Measurements from ENCODE around the gene AFF4. TPM values are rescaled to one million over a fixed set of nuclear protein-coding genes. Genes with fewer than 3 reads are reported as not detected.

AFF4 gene
- total RNA-seq, 2 experiments from 2014 or later, result 97.9 to 103 TPM

GRCh38 chr5:132952829-132953228, 10.6 kb downstream of the AFF4 start:
- H3K27ac Mint-ChIP-seq, result no peak overlapping the region
- ChIA-PET CTCF (no interaction called here), POLR2A (interaction anchor here (1.5 to 2.1 kb wide), 2 partner anchors 11 to 99 kb away, joined by 4 to 9 read pairs; partner anchors contain the start of genes AFF4 and HSPA4)
- ATAC-seq (ENCODE audit: poor library complexity), result no peak
- H3K4me3 Mint-ChIP-seq, result no peak overlapping the region
- no peaks in the 10 kb centered on the region for H3K9me3 ChIP-seq (ENCODE audit: control insufficient read depth in 1 of 2, insufficient read depth in 1 of 2, low read length in 2 of 2)
- H3K4me1 Mint-ChIP-seq (ENCODE audit: low read depth), result peaks cover 58% of the 10 kb centered on the region
- no peaks in the 10 kb centered on the region for H3K27me3 ChIP-seq (ENCODE audit: control insufficient read depth in 1 of 2, insufficient read depth in 2 of 2, low read length in 2 of 2)
- DNase-seq, result no peak
- intact Hi-C loops (cut with DNase I, micrococcal nuclease), result no loop called here
- H3K27ac ChIP-seq (ENCODE audit: low read depth in 1 of 2, low read length in 2 of 2), result no peak overlapping the region
- peaks cover 43% of the 10 kb centered on the region for H3K4me1 ChIP-seq (ENCODE audit: insufficient read depth, low read length)
- peaks cover 18% of the 10 kb centered on the region for H3K36me3 ChIP-seq (ENCODE audit: insufficient read depth, low read length)
- H3K4me3 ChIP-seq (ENCODE audit: low read length), result no peak overlapping the region
- H3K36me3 Mint-ChIP-seq (ENCODE audit: low read depth), result peaks cover 50% of the 10 kb centered on the region
- no peak for TF ChIP-seq CTCF (IDR thresholded peaks at IDR 0.05)
- H3K27me3 Mint-ChIP-seq, result no peaks in the 10 kb centered on the region
- H3K9me3 Mint-ChIP-seq, result no peaks in the 10 kb centered on the region

GRCh38 chr5:132951897-132952296, 11.5 kb downstream of the AFF4 start:
- CTCF ChIA-PET, result no interaction called here
- intact Hi-C loops (cut with DNase I, micrococcal nuclease), result no loop called here
- no peak overlapping the region for H3K4me3 ChIP-seq (ENCODE audit: low read length)
- peaks cover 50% of the 10 kb centered on the region for H3K36me3 Mint-ChIP-seq (ENCODE audit: low read depth)
- H3K27ac ChIP-seq (ENCODE audit: low read depth in 1 of 2, low read length in 2 of 2), result no peak overlapping the region
- ATAC-seq (ENCODE audit: poor library complexity) (no peak), DNase-seq (no peak)
- no peak for TF ChIP-seq CTCF (IDR thresholded peaks at IDR 0.05)
- no peak overlapping the region for H3K4me3 Mint-ChIP-seq
- no peaks in the 10 kb centered on the region for H3K9me3 Mint-ChIP-seq
- H3K36me3 ChIP-seq (ENCODE audit: insufficient read depth, low read length), result peaks cover 18% of the 10 kb centered on the region
- H3K4me1 Mint-ChIP-seq (ENCODE audit: low read depth), result peaks cover 60% of the 10 kb centered on the region
- no peaks in the 10 kb centered on the region for H3K9me3 ChIP-seq (ENCODE audit: control insufficient read depth in 1 of 2, insufficient read depth in 1 of 2, low read length in 2 of 2)
- H3K27me3 ChIP-seq (ENCODE audit: control insufficient read depth in 1 of 2, insufficient read depth in 2 of 2, low read length in 2 of 2), result no peaks in the 10 kb centered on the region
- POLR2A ChIA-PET, result interaction anchor here (1.1 to 1.2 kb wide), 2 partner anchors 8 to 584 kb away, joined by 3 to 5 read pairs; no protein-coding TSS in a partner anchor
- H3K4me1 ChIP-seq (ENCODE audit: insufficient read depth, low read length), result peaks cover 40% of the 10 kb centered on the region
- no peak overlapping the region for H3K27ac Mint-ChIP-seq
- no peaks in the 10 kb centered on the region for H3K27me3 Mint-ChIP-seq

- no peak for TF ChIP-seq CTCF (IDR thresholded peaks at IDR 0.05)
- no peaks in the 10 kb centered on the region for H3K9me3 Mint-ChIP-seq
- Histone ChIP-seq H3K27me3 (ENCODE audit: control insufficient read depth in 1 of 2, insufficient read depth in 2 of 2, low read length in 2 of 2) (no peaks in the 10 kb centered on the region), H3K9me3 (ENCODE audit: control insufficient read depth in 1 of 2, insufficient read depth in 1 of 2, low read length in 2 of 2) (no peaks in the 10 kb centered on the region), H3K36me3 (ENCODE audit: insufficient read depth, low read length) (peaks cover 11% of the 10 kb centered on the region), H3K4me1 (ENCODE audit: insufficient read depth, low read length) (peaks cover 36% of the 10 kb centered on the region), H3K4me3 (ENCODE audit: low read length) (no peak overlapping the region), H3K27ac (ENCODE audit: low read depth in 1 of 2, low read length in 2 of 2) (no peak overlapping the region)
- H3K36me3 Mint-ChIP-seq (ENCODE audit: low read depth), result peaks cover 41% of the 10 kb centered on the region
- ChIA-PET POLR2A (no interaction called here), CTCF (no interaction called here)
- ATAC-seq (ENCODE audit: poor library complexity), result no peak
- H3K4me3 Mint-ChIP-seq, result no peak overlapping the region
- no peaks in the 10 kb centered on the region for H3K27me3 Mint-ChIP-seq
- no peak for DNase-seq
- no peak overlapping the region for H3K27ac Mint-ChIP-seq
- peaks cover 64% of the 10 kb centered on the region for H3K4me1 Mint-ChIP-seq (ENCODE audit: low read depth)
- intact Hi-C loops (cut with DNase I, micrococcal nuclease), result no loop called here
Observed at GRCh38 chr5:132949136-132949535, 14.3 kb downstream of the AFF4 start.

Data from CD4-positive, alpha-beta T cell (primary cell).